NCI-H774 (cell line): Measurements from ENCODE around the gene ABCC8.

Source experiments
- DNase-seq: peaks from one replicate; lab custom pipeline; 2025; lab: John Stamatoyannopoulos, UW

The ABCC8 gene

DNA sequence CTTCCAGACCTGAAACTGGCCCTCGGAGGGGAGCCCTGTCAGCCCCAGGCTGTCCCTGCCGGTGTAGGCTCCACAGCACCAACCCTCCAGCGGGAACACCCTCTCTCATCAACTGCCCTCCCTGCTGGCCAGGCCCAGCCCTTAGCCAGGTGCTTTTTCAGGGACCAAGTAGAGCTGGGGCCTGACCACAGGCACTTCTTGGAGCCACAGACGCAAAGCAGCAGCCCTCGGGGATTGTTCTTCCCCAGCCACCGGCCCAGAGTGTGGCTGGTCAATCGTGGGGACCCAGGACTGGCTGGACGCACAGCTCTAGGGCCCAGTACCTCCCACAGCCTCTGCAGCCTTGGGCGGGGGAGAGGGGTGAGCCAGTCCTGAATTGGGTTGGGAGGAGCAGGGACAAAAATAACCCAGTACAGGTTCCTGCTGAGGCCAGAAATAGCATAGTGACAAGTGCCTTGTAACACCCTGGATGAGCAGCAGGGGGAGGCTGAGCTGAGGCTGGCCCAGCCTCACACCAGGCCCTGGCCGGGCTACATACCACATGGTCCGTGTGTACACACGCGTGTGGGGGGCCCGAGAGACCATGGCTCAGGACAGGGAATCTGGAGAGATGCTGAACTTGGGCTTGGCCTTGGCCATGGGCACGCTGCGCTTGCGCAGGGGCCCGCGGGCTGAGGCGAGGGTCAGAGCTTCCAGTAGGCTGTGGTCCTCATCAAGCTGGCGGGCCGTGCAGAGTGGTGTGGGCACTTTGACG lies 90.1 kb downstream of the ABCC8 start:
- DNase-seq = peak; percentile 9

DNA sequence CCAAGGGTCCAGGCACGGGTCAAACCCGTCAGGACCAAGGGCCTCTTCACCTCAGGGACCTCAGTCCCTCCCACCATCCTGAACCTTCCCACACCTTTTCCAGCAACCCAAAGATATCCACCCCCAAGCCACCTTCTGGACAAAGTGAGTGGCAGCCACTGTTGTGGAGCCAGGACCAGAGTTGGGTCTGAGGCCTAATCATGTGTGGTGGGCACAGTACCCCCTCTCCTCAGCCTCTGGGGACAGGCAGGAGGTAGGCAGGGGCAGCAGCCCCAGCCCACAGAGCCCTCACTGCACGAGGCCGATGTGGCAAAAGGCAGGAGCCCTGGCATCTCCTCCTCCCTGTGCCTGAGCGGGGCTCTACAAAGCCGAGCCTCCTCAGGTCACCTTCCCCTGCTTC lies 90.7 kb downstream of the ABCC8 start:
- no peak for DNase-seq

GRCh38 chr11:17385492-17385891 lies 91.2 kb downstream of the ABCC8 start:
- DNase-seq = no peak

GRCh38 chr11:17384002-17384511 lies 92.6 kb downstream of the ABCC8 start:
- DNase-seq = peak; percentile 72

- no peak for DNase-seq
Measured at GRCh38 chr11:17383461-17383860, 93.2 kb downstream of the ABCC8 start.

DNA sequence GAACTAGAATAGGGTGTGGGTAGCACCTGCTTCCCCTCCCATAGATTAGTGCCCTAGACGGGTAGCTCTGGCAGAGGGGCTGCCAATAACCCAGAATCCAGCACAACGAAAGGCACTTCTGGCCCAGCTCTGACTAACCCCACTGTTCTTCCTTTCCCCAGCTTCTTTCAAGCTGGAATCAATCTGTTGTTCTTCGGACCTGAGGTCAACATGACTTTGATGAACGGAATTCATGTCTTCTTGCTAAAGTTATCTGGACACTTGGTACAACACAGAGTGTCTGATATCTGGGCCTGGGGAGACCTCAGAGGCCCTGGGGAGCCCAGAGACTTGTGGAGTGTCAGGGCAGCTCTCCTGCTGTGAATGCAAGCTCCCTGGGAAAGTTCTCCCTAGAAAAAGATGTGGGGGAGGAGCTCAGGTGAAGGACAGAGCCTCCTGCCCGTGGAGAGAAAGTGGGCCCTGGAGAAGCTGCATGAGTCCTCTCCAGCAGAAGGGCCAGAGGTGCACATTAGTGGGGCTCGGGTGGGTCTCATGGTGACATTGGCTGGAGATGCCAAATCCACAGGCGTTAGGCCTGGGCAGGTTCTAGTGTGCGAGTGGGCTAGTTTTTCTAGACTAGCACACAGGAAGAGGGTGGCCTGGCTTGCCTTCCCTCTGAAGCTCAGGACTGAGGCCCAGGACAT lies 94.5 kb downstream of the ABCC8 start:
- DNase-seq = no peak

DNA sequence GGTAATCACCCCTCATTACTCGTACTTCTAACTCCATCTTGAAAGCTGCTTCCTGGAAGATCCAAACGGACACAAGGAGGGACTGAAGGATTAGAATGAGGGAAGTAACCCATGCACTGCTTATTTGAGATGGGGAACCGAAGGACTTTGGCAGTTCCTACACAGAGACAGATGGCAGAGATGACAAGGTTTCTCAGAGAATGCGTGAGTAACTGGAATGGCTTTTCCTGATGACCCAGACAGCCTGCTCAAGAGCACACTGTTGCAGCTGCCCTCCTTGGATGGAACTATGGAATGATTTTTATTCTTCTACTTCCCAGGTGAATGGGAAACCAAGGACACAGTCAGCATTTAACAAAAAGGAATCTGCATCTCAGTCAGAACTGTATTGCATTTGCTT lies 95.5 kb downstream of the ABCC8 start:
- no peak for DNase-seq

DNA sequence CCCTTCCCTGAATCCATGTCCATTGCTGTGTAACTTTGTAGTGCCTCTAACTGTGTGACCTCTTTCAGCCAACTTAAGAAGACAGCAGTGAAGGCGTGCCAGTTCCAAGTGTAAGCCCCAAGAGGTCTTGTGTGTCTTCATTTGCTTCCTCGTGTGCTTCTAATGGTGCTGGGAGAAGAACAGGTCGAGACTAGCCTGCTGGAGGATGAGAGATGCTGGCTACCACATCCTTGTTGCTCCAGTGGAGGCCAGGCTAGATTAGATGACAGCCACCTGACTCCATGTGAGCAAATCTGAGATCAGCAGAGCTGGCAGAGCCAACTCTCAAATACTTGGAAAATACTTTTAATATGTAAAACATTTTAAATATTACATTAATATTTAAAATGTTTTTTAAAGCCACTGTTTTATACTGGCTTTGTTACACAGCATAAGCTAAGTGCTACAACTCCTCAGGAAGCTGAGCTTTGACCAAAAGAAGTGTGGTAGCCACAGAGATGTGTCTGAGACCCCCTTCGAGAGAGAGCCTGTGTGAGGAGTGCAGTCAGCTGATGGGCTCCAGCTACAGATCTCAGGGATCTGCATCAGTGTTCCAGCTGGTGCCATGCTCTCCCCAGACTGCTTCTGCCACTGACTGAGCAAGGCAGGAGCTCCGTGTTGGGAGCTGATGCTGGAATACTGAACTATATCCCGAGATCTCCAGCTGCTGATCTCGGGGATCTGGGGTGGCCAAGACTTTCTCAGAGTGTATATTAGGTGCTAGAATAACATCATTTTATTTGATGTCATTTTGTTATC lies 97.1 kb downstream of the ABCC8 start:
- no peak for DNase-seq

DNA sequence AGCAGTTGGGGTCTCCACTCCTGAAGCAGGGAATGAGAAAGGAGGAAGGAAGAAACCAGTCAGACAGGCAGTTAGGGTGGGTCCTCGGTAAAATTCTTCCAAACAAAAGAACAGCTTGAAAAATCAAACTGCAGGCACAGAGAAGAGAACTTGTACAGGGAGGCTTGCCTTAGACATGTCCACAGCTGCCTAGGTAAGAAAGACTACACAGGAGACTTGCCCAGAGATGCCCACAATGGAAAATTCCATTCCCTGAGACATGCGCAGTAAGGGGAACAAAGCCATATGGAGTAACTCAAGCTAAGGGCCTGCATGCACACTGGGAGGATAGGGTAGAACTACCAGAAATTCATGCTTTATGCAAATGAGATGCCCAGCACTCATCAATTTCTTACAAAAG lies 98.0 kb downstream of the ABCC8 start:
- DNase-seq = no peak

GRCh38 chr11:17376493-17376892 lies 100.2 kb downstream of the ABCC8 start:
- DNase-seq = no peak

- DNase-seq = no peak
Measured at GRCh38 chr11:17375547-17375946, 101.1 kb downstream of the ABCC8 start.

- no peak for DNase-seq
Measured at GRCh38 chr11:17371614-17372013, 105.0 kb downstream of the ABCC8 start.

DNA sequence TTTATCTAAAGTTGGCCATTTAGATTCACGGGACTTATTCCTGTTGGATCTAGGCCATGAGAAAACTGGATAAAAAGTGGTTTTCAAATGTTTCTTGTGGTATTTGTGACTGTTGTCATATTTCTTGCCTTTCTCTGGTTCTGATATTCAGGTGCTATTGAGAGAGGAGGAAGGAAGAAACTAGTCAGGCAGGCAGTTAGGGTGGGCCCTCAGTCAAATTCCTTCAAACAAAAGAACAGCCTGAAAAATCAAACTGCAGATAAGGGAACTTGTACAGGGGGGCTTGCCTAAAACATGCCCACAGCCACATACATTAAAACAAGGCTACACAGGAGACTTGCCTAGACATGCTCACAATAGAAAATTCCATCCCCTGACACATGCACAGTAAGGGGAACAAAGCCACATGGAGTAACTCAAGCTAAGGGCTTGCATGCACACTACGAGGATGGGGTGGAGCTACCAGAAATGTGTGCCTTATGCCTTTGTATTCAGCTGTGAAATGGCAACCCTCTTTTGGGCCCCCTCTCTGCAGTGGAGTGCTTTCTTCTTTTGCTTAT lies 106.9 kb downstream of the ABCC8 start:
- no peak for DNase-seq

DNA sequence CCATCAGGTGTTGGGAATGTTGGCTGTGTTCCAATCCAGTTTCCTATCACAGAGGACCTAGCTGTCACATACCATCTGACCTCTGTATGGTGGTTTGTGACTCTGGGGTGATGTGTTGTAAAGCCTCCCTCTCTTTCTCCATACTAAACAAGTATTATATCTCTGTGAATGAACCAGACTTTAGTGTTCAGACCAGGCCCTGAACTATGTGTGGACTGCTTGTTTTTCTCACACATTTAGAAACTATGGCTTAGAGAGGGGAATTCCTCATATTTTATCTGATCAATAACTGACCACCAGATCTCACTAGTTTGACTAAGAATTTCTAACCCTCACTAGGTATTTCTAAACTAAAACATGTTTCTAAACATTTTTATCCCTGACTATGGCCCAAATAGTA lies 107.6 kb downstream of the ABCC8 start:
- DNase-seq = no peak

DNA sequence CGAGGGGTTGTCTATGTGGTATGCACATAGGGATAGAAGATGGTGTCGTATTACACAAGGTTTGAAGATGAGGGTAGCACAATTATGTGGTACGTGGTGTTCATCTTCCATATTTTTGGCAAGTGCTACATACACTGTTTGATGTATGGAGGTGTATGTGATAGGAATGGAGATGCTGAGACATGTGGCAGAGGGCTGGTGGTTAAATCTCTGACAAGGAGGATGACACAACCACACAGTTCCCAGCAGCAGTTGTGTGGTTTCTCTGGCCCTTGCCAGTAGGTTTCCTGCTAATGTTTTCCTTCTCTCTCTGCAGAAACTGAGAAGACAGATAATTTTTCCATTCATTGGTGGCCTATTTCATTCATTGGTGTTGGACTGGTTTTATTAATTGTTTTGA lies 108.1 kb downstream of the ABCC8 start:
- DNase-seq = no peak

DNA sequence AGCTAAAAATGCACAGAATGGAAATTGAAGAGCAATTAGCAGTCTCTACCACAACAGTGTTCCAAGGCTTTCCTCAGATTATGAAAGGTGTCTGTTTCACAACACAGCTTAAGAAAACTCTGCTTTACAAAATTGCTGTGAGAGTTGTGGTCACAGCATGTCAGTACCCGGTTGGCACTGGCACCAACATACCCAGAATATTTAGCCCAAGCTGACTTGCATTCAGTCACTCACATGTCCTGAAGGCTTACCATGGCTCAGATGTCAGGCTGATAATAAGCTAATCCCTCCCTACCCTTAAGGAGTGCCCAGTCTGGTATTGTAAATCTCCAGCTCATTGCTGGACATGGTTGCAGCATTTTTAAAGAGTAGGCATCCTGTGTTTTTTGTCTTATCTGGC lies 110.2 kb downstream of the ABCC8 start:
- DNase-seq = no peak

- peak; percentile 60 for DNase-seq
Measured at GRCh38 chr11:17354601-17354991, 122.0 kb downstream of the ABCC8 start.

GRCh38 chr11:17353821-17354600 lies 122.6 kb downstream of the ABCC8 start:
- DNase-seq = no peak

GRCh38 chr11:17352950-17353820 lies 123.5 kb downstream of the ABCC8 start:
- DNase-seq = peak; percentile 73

DNA sequence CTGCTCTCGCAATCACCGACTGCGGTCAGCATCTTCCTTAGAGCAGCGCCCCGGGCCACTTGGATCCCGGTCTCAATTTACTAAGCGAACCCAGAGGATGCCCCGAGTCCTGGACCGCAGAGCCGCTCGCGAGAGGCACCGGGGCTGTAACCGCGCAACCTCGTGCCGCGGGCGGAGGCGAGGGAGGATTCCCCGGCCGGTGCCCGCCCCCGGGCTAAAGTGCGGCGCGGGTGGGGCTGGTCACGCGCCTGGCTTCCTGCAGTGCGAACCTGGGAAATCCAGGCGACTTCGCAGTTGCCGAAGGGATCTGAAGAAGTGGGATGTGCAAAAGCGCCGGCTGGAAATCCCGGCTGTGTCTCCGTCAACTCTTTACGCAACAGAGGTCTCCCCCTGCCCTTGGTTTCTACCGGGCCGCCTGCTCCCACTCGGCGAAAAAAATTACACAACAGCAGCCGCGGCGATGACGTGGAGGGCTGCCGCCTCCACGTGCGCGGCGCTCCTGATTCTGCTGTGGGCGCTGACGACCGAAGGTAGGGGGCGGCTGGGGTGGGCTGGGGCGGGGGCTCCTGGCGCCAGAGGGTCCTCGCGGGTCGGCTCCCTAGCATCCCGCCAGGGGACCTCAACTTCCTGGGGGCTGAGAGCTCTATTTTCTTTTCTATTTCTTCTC lies 125.0 kb downstream of the ABCC8 start, which contains the start of gene NCR3LG1:
TSS of gene NCR3LG1 (plus strand) at position 291 of the 667 bp plus-strand sequence. CDS start at position 461, 170 bp downstream.
- DNase-seq = no peak
